ENCODE data around the gene ACYP2.

- no peak for TF ChIP-seq EZH2phosphoT487 (IDR thresholded peaks at IDR 0.05; ENCODE audit: borderline replicate concordance)
- TF ChIP-seq, protein P1, sequence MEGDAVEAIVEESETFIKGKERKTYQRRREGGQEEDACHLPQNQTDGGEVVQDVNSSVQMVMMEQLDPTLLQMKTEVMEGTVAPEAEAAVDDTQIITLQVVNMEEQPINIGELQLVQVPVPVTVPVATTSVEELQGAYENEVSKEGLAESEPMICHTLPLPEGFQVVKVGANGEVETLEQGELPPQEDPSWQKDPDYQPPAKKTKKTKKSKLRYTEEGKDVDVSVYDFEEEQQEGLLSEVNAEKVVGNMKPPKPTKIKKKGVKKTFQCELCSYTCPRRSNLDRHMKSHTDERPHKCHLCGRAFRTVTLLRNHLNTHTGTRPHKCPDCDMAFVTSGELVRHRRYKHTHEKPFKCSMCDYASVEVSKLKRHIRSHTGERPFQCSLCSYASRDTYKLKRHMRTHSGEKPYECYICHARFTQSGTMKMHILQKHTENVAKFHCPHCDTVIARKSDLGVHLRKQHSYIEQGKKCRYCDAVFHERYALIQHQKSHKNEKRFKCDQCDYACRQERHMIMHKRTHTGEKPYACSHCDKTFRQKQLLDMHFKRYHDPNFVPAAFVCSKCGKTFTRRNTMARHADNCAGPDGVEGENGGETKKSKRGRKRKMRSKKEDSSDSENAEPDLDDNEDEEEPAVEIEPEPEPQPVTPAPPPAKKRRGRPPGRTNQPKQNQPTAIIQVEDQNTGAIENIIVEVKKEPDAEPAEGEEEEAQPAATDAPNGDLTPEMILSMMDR (conservative IDR thresholded peaks at IDR 0.05; ENCODE audit: low read length): no peak
Observed at GRCh38 chr2:54237428-54237827, 122.0 kb downstream of the ACYP2 start.
